ENCODE data around the gene DMRTB1. TPM values are rescaled to one million over a fixed set of nuclear protein-coding genes. Genes with fewer than 3 reads are reported as not detected.

Gene DMRTB1
- total and polyA plus RNA-seq, 3 donors from 2014 or later = 44.5 to 107 (median 51.8) TPM

- intact Hi-C loops (cut with DNase I; ENCODE audit: low total_unique reads) = no loop called here
- TF ChIP-seq CTCF (IDR thresholded peaks at IDR 0.05) = no peak
- no peak for TF ChIP-seq POLR2A (IDR thresholded peaks at IDR 0.05)
- Histone ChIP-seq H3K4me3 (no peak overlapping the region), H3K4me1 (peaks cover 4% of the 10 kb centered on the region), H3K36me3 (ENCODE audit: low read depth, missing control alignments) (no peaks in the 10 kb centered on the region), H3K27ac (no peak overlapping the region), H3K27me3 (no peaks in the 10 kb centered on the region), H3K9me3 (no peaks in the 10 kb centered on the region)
- no peak for DNase-seq
- 65 to 78% methylated on average over 4 of the region's 4 CpGs for WGBS, 2 donors
Measured at GRCh38 chr1:53465023-53465957, 6.1 kb downstream of the DMRTB1 start.

GRCh38 chr1:53467391-53467790 is 8.2 kb downstream of the DMRTB1 start:
- no peaks in the 10 kb centered on the region for H3K36me3 ChIP-seq (ENCODE audit: low read depth, missing control alignments)
- H3K4me3 ChIP-seq = no peak overlapping the region
- no peak overlapping the region for H3K27ac ChIP-seq
- peaks cover 4% of the 10 kb centered on the region for H3K4me1 ChIP-seq
- H3K9me3 ChIP-seq = no peaks in the 10 kb centered on the region
- DNase-seq = no peak
- TF ChIP-seq CTCF (IDR thresholded peaks at IDR 0.05) (no peak), POLR2A (IDR thresholded peaks at IDR 0.05) (no peak)
- intact Hi-C loops (cut with DNase I; ENCODE audit: low total_unique reads) = no loop called here
- H3K27me3 ChIP-seq = no peaks in the 10 kb centered on the region

GRCh38 chr1:53468374-53468773 is 9.2 kb downstream of the DMRTB1 start:
- no peak for TF ChIP-seq POLR2A (IDR thresholded peaks at IDR 0.05)
- TF ChIP-seq CTCF (IDR thresholded peaks at IDR 0.05) = no peak
- H3K27me3 ChIP-seq = no peaks in the 10 kb centered on the region
- H3K9me3 ChIP-seq = no peaks in the 10 kb centered on the region
- H3K4me1 ChIP-seq = peaks cover 4% of the 10 kb centered on the region
- no peak overlapping the region for H3K27ac ChIP-seq
- no peak for DNase-seq
- H3K36me3 ChIP-seq (ENCODE audit: low read depth, missing control alignments) = no peaks in the 10 kb centered on the region
- intact Hi-C loops (cut with DNase I; ENCODE audit: low total_unique reads) = no loop called here
- no peak overlapping the region for H3K4me3 ChIP-seq
- WGBS, 2 donors = 96% methylated on average over 2 of the region's 2 CpGs; no CpG with 5 or more reads in 1 of the 2 donors

DNA sequence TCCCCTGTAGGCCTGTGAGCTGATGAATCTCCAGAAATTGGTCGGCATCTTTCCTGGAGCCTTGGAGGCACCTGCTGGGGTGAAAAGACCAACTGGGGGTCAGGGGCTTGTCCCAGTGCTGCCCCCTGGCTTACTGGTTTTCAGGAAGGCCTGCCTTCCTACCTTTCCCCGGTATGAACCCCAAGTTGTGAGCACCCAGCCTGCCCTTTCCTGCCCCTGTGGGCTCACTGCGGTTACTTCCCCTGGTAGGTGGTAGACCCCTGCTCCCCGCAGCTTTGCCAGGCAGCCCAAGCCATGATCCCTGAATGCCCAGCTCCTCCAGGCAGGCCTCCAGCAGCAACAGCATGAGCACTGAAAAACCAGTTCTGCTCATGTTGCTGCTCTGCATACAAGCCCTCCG is 10.2 kb downstream of the DMRTB1 start:
- Histone ChIP-seq H3K4me1 (peaks cover 4% of the 10 kb centered on the region), H3K4me3 (no peak overlapping the region), H3K36me3 (ENCODE audit: low read depth, missing control alignments) (no peaks in the 10 kb centered on the region), H3K27me3 (no peaks in the 10 kb centered on the region), H3K9me3 (no peaks in the 10 kb centered on the region), H3K27ac (no peak overlapping the region)
- intact Hi-C loops (cut with DNase I; ENCODE audit: low total_unique reads) = no loop called here
- TF ChIP-seq POLR2A (IDR thresholded peaks at IDR 0.05) (no peak), CTCF (IDR thresholded peaks at IDR 0.05) (no peak)
- WGBS, 2 donors = 80 to 99% methylated on average over 1 to 5 of the region's 5 CpGs
- DNase-seq = no peak

Data from testis (tissue), 3 donors.